Measurements from ENCODE around the gene EVPL. TPM values are rescaled to one million over a fixed set of nuclear protein-coding genes. Genes with fewer than 3 reads are reported as not detected.
A peak's percentile ranks its signal among the peaks of the same experiment; 100 is the strongest.

The EVPL gene
- total RNA-seq, 1 donor from 2014 or later: 31.9 TPM

DNA sequence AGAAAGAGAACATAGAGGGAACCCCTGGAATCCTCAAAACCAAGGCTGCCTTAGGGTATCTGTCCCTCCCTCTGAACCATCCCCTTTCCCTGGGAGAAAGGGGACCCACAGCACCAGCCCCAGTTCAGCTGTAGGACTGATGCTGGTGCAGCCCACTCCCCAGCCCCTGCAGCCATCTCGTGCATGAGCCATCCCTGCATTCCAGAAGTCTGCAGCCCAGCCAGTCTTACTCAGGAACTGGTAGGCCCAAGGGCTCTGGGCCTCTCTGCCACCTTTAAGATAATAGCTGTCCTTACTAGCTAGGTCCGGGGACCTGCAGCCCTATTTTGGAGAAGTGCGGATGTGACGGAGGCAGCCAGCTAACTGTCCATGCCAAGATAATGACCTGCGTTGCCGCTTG lies 6.0 kb upstream of the EVPL start:
- no peaks in the 10 kb centered on the region for H3K27me3 Mint-ChIP-seq
- H3K36me3 Mint-ChIP-seq: peaks cover 5% of the 10 kb centered on the region
- no peak overlapping the region for H3K4me3 Mint-ChIP-seq

DNA sequence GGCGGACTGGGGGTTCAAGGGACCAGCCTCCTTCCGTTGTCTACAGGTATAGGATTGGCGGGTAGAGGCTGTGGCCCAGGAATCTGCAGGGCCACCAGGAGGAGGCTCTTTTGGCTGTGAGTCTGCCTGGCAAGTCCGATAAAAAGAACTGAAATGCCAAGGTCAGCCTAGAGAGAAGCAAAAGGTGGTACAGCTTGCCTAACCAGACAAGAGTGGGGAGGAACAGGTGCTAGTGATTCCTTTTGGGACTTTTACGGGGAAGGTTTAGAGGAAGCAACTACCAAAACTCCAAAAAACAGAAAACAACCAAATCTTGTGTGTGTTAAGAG lies 5.6 kb upstream of the EVPL start:
- no peaks in the 10 kb centered on the region for H3K9me3 Mint-ChIP-seq
- no peaks in the 10 kb centered on the region for H3K27me3 Mint-ChIP-seq
- H3K27ac Mint-ChIP-seq: no peak overlapping the region
- H3K36me3 Mint-ChIP-seq: peaks cover 3% of the 10 kb centered on the region
- TF ChIP-seq, protein P1, sequence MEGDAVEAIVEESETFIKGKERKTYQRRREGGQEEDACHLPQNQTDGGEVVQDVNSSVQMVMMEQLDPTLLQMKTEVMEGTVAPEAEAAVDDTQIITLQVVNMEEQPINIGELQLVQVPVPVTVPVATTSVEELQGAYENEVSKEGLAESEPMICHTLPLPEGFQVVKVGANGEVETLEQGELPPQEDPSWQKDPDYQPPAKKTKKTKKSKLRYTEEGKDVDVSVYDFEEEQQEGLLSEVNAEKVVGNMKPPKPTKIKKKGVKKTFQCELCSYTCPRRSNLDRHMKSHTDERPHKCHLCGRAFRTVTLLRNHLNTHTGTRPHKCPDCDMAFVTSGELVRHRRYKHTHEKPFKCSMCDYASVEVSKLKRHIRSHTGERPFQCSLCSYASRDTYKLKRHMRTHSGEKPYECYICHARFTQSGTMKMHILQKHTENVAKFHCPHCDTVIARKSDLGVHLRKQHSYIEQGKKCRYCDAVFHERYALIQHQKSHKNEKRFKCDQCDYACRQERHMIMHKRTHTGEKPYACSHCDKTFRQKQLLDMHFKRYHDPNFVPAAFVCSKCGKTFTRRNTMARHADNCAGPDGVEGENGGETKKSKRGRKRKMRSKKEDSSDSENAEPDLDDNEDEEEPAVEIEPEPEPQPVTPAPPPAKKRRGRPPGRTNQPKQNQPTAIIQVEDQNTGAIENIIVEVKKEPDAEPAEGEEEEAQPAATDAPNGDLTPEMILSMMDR (conservative IDR thresholded peaks at IDR 0.05): no peak
- peaks cover 22% of the 10 kb centered on the region for H3K4me1 Mint-ChIP-seq (ENCODE audit: unreplicated experiment)
- DNase-seq (ENCODE audit: extremely low spot score, unreplicated experiment): no peak
- H3K4me3 Mint-ChIP-seq: no peak overlapping the region

More for the DNA sequence above, 6.0 kb upstream of the EVPL start:
- TF ChIP-seq, protein P1 (conservative IDR thresholded peaks at IDR 0.05): no peak
- no peak for DNase-seq (ENCODE audit: extremely low spot score, unreplicated experiment)
- H3K9me3 Mint-ChIP-seq: no peaks in the 10 kb centered on the region
- peaks cover 26% of the 10 kb centered on the region for H3K4me1 Mint-ChIP-seq (ENCODE audit: unreplicated experiment)
- no peak overlapping the region for H3K27ac Mint-ChIP-seq

DNA sequence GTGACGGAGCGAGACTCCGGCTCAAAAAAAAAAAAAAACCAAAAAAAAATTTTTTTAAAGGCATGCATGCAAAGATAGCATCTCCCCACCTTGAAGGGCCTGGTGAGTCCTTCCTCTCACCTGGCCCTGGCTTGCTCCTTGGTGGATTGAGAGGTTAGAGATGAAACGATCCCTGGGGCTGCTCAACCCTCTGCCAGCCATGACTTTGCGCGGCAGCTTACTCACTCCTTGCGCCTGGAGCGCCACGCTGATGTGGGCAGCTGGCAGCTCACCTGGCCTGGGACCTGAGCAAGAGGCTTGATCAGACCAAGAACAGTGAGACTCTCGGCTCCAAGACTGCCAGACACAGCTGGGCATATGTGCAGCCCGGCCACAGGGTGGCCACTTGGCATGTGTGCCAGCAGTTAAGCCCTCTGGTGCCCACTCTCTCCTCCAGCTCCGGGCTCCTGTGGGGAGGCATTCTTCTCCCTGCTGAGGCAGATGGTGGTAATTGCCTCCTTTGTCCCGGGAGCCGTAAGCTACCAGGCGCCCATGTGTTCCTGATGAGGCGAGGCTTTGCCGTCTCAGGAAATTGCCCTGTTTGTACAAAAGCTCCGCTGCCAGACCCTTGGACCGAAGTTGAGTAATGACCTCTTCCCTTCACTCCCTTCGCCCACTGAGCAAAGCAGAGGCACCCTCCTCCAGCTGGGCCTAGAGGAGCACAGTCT lies 5.1 kb upstream of the EVPL start:
- TF ChIP-seq, protein P1 (conservative IDR thresholded peaks at IDR 0.05): no peak
- no peak for DNase-seq (ENCODE audit: extremely low spot score, unreplicated experiment)
- no peaks in the 10 kb centered on the region for H3K9me3 Mint-ChIP-seq
- no peaks in the 10 kb centered on the region for H3K27me3 Mint-ChIP-seq
- H3K4me3 Mint-ChIP-seq: no peak overlapping the region
- no peak overlapping the region for H3K27ac Mint-ChIP-seq
- peaks cover 23% of the 10 kb centered on the region for H3K4me1 Mint-ChIP-seq (ENCODE audit: unreplicated experiment)
- peaks cover 3% of the 10 kb centered on the region for H3K36me3 Mint-ChIP-seq

DNA sequence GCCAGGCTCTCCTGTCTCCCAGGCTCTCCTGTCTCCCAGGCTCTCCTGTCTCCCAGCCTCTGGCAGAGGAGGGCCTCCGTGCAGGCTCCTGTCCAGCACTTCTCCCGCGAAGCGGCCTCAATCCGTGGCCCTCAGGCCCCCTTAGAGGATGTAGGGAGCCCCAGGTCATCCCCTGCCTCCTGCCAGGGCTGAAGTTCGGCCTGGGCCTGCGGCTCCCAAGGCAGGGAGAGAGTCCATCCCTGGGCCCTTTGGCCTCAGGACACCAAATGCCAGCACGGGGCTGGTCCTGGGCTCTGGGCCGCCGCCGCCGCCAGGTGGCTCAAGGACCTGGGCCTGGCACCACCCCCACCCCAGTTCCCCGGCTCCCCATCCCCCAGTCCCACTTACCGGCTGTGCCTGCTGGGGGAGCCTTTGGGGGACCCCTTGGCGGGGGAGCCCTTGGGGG lies 370 bp downstream of the EVPL start:
- H3K4me3 Mint-ChIP-seq: peak overlapping the region; percentile 79
- no peaks in the 10 kb centered on the region for H3K27me3 Mint-ChIP-seq
- no peak overlapping the region for H3K27ac Mint-ChIP-seq
- H3K36me3 Mint-ChIP-seq: no peaks in the 10 kb centered on the region
- no peak for DNase-seq (ENCODE audit: extremely low spot score, unreplicated experiment)
- TF ChIP-seq, protein P1 (conservative IDR thresholded peaks at IDR 0.05): no peak
- H3K9me3 Mint-ChIP-seq: no peaks in the 10 kb centered on the region
- H3K4me1 Mint-ChIP-seq (ENCODE audit: unreplicated experiment): peaks cover 16% of the 10 kb centered on the region

DNA sequence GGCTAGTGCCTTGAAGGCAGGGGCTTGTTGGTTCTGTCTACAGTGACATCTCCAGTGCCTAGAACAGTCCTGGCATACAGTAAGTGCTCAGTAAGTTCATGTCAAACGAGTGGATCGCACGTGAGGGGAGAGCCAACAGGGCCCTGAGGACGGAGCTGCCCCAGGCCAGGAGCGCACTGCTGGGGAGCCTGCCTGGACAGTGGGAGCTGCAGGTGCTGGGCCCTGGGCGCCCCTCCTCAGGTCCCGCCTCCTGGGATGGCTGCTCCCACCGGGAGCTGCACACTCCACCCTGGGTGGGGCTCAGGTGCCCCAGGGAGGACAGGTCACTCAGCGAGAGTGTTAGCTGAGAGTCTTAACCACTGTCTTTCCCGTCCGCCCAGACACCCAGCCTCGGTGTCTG lies 1.8 kb downstream of the EVPL start:
- Mint-ChIP-seq H3K9me3 (no peaks in the 10 kb centered on the region), H3K4me1 (ENCODE audit: unreplicated experiment) (peaks cover 16% of the 10 kb centered on the region), H3K4me3 (peak overlapping the region; percentile 69), H3K36me3 (no peaks in the 10 kb centered on the region), H3K27ac (no peak overlapping the region), H3K27me3 (no peaks in the 10 kb centered on the region)
- TF ChIP-seq, protein P1 (conservative IDR thresholded peaks at IDR 0.05): no peak
- DNase-seq (ENCODE audit: extremely low spot score, unreplicated experiment): no peak

Measured in type B pancreatic cell (in vitro differentiated cells).